HG02571 (cell line): ENCODE data around the gene KDELR1.

ENCODE experiments used
- ATAC-seq: cut with Tn5 transposase; IDR thresholded peaks from one replicate; pipeline ENCODE4 v1.9.1; 2021; ENCODE audit warnings: mild to moderate bottlenecking, moderate library complexity; ENCODE audit not compliant: unreplicated experiment

Gene KDELR1

DNA sequence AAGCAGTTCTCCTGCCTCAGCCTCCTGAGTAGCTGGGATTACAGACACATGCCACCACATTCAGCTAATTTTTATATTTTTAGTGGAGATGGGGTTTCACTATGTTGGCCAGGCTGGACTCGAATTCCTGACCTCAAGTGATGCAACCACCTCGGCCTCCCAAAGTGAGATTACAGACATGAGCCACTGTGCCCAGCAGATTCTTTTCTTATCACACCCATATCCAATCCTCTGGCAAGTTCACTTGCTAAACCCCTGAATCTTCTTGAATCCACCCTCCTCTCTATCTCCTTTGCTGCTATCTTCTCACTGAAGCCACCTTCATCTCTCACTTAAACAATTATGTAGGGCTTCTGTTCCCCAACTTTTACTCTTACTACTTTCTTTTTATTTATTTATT lies 45.2 kb downstream of the KDELR1 start:
- ATAC-seq = no peak

DNA sequence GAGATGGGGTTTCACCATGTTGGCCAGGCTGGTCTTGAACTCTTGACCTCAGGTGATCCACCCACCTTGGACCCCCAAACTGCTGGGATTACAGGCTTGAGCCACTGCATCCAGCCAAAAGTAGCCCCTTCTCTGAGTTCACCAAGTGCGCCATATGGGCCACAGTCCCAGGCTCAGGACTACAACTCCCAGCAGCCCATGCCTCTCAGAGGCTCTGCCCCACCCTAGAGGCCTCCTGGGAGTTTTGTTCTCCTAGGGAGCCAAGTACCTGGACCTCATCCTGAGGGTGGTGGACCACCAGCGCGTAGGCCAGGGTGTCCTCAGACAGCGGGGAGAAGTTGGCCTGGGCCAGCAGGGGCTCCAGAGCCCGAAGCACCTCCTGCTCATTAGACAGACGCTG lies 46.5 kb downstream of the KDELR1 start:
- ATAC-seq = no peak

- ATAC-seq = no peak
Observed at GRCh38 chr19:48342841-48343540, 48.4 kb downstream of the KDELR1 start.

DNA sequence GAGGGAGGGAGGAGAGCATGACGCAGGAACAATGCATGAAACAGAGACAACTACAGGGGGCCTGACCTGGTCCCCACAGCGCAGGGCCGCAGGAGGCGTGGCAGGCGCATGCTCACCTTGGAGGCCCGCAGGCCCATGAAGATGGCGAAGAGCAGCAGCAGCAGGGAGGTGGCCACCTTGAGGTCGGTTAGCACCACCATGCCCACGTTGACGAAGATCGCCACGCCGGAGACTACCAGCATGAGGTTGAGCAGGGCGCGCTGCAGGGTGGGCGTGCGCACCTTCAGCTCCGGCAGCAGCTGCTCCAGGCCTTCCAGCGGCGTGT lies 49.0 kb downstream of the KDELR1 start:
- ATAC-seq = no peak

GRCh38 chr19:48341515-48342413 lies 49.6 kb downstream of the KDELR1 start:
- no peak for ATAC-seq

DNA sequence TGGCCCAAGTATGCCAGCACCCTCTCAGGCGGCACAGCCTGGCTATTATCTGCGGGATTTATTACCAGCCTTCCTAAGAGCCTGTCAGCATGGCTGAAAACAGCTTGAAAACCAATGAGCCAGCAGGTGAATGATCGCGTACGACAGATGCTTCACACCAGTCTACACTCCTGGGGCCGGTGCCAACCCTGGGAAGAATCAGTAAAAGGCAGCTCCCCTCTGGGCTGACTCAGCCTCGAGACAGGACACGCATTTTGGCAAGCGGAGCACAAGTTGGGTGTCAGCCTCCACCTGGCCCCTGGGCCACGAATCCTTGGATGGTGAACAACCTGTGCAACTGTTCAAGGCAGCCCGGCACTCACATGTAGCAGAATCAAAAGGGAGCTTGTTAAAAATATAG lies 50.4 kb downstream of the KDELR1 start:
- no peak for ATAC-seq

GRCh38 chr19:48338802-48339503 lies 52.4 kb downstream of the KDELR1 start:
- no peak for ATAC-seq

GRCh38 chr19:48338253-48338755 lies 53.0 kb downstream of the KDELR1 start:
- no peak for ATAC-seq

DNA sequence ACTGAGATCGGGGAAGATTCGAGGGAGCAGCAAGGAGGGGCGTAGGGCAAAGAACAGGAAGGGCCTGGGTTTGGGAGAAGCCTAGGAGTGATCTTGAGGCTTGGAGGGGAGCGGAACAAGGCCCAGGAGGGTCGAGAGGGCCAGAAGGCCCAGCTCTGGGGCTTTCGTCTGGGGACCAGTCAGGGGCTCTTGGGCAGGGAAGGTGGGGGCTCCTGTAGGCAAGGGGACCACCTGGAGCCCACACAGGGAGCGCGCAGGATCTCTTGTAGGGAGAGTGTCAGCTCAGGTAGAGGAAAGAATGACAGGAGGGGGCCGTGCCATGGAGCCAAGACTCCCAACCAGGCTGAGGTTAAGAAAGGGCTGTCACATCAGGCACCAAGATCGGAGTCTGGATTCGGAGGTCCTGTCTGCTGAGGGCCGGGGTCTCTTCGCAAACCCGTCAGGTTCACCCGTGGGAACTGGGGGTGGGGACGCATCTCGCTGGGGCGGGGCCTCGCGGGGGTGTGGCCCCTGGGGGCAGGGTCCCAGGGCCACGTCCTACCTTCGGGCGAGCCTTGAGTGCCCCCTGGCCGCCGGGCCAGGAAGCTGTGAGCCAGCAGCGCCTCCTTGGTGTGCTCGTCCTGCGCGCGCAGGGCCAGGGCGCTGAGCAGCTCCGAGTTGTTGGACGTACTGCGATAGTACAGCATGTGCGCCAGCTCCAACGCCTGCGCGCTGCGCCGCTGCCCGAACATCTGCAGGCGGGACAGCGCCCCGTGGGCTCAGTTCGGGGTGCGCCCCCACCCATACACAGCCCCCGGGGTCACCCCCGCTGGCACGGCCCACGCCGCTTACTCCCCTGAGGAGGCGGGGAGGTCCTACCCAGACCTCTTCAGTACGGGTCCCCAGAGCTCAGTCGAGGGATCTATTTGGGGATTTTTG lies 57.6 kb downstream of the KDELR1 start:
- ATAC-seq = peak; percentile 45

- ATAC-seq = peak; percentile 54
Observed at GRCh38 chr19:48332662-48333466, 58.5 kb downstream of the KDELR1 start.
